ENCODE measurements around the gene EXOC4. TPM values are rescaled to one million over a fixed set of nuclear protein-coding genes. Genes with fewer than 3 reads are reported as not detected.

Gene EXOC4
- total RNA-seq, 4 donors from 2014 or later, result 30.7 to 62.4 (median 40.4) TPM

GRCh38 chr7:133797818-133798520 lies 545.1 kb downstream of the EXOC4 start:
- no peaks in the 10 kb centered on the region for H3K9me3 ChIP-seq
- no peaks in the 10 kb centered on the region for H3K4me1 ChIP-seq
- intact Hi-C loops (cut with DNase I), result no loop called here
- H3K4me3 ChIP-seq, result no peak overlapping the region
- no peak for DNase-seq
- H3K36me3 ChIP-seq, result no peaks in the 10 kb centered on the region
- no peaks in the 10 kb centered on the region for H3K27me3 ChIP-seq
- TF ChIP-seq CTCF (IDR thresholded peaks at IDR 0.05) (no peak), POLR2A (IDR thresholded peaks at IDR 0.05) (no peak)
- WGBS, 2 donors, result 70 to 71% methylated on average over 3 of the region's 3 CpGs
- no peak overlapping the region for H3K27ac ChIP-seq

- DNase-seq, result no peak
- Histone ChIP-seq H3K36me3 (no peaks in the 10 kb centered on the region), H3K4me1 (no peaks in the 10 kb centered on the region), H3K4me3 (no peak overlapping the region), H3K27ac (no peak overlapping the region), H3K27me3 (no peaks in the 10 kb centered on the region), H3K9me3 (no peaks in the 10 kb centered on the region)
- WGBS, 2 donors, result 77 to 87% methylated on average over 6 of the region's 6 CpGs
- TF ChIP-seq CTCF (IDR thresholded peaks at IDR 0.05) (no peak), POLR2A (IDR thresholded peaks at IDR 0.05) (no peak)
- intact Hi-C loops (cut with DNase I), result no loop called here
Observed at GRCh38 chr7:133801341-133801740, 548.5 kb downstream of the EXOC4 start.

GRCh38 chr7:133804127-133804526 lies 551.2 kb downstream of the EXOC4 start:
- intact Hi-C loops (cut with DNase I), result no loop called here
- H3K4me1 ChIP-seq, result no peaks in the 10 kb centered on the region
- DNase-seq, result no peak
- no peaks in the 10 kb centered on the region for H3K27me3 ChIP-seq
- no peak overlapping the region for H3K4me3 ChIP-seq
- no peaks in the 10 kb centered on the region for H3K36me3 ChIP-seq
- H3K9me3 ChIP-seq, result no peaks in the 10 kb centered on the region
- H3K27ac ChIP-seq, result no peak overlapping the region
- TF ChIP-seq CTCF (IDR thresholded peaks at IDR 0.05), result no peak
- no peak for TF ChIP-seq POLR2A (IDR thresholded peaks at IDR 0.05)
- WGBS, 2 donors, result 81 to 92% methylated on average over 1 of the region's 1 CpG

- intact Hi-C loops (cut with DNase I), result no loop called here
- WGBS, 2 donors, result 68 to 72% methylated on average over 2 of the region's 2 CpGs
- H3K4me1 ChIP-seq, result no peaks in the 10 kb centered on the region
Observed at GRCh38 chr7:133805426-133805825, 552.5 kb downstream of the EXOC4 start.

More at GRCh38 chr7:133805426-133805825, 552.5 kb downstream of the EXOC4 start:
- no peaks in the 10 kb centered on the region for H3K27me3 ChIP-seq
- no peak for DNase-seq
- no peak overlapping the region for H3K4me3 ChIP-seq
- TF ChIP-seq CTCF (IDR thresholded peaks at IDR 0.05) (no peak), POLR2A (IDR thresholded peaks at IDR 0.05) (no peak)
- no peaks in the 10 kb centered on the region for H3K36me3 ChIP-seq
- H3K9me3 ChIP-seq, result no peaks in the 10 kb centered on the region
- no peak overlapping the region for H3K27ac ChIP-seq
